Caco-2 (cell line): ENCODE data around the gene CPNE2. TPM values are rescaled to one million over a fixed set of nuclear protein-coding genes. Genes with fewer than 3 reads are reported as not detected.

Source experiments
- BruUV-seq: library from RNA; stranded (reverse); fragments of 400-500 nt; replicated peaks from 2 replicates; lab custom pipeline; 2021; lab: Mats Ljungman, UMichigan
- CTCF ChIA-PET: fragments of 300-600 bp; sonication (Branson Sonifier 250); formaldehyde crosslinking; loops from one replicate; lab custom pipeline; 2022; ENCODE audit warnings: antibody characterized with exemption; lab: Charles Lee
- POLR2A ChIA-PET: fragments of 300-600 bp; sonication (Branson Sonifier 250); formaldehyde crosslinking; loops from one replicate; lab custom pipeline; 2022; ENCODE audit warnings: antibody characterized with exemption; lab: Charles Lee
- DNase-seq, 2 experiments: peaks; one replicate each; pipeline versions ENCODE4 v3.0.0 to v3.0.0-alpha.2; 2020 to 2022
- H3K27me3 ChIP-seq: replicated peaks from 2 replicates; pipeline ENCODE4 v1.6.0; 2011; ENCODE audit warnings: low read length; ENCODE audit not compliant: control insufficient read depth, insufficient read depth
- H3K36me3 ChIP-seq: 2 replicates; pipeline ENCODE4 v1.5.1; 2011; ENCODE audit warnings: low read length; ENCODE audit not compliant: control insufficient read depth, insufficient read depth
- H3K4me1 ChIP-seq: fragments of 250-450 bp; sonication (Bioruptor Pico); 2 replicates; pipeline ENCODE4 v1.5.1; 2020; ENCODE audit warnings: mild to moderate bottlenecking
- H3K4me3 ChIP-seq: 2 replicates; pipeline ENCODE4 v1.5.1; 2011; ENCODE audit warnings: low read depth, mild to moderate bottlenecking, control low read depth, low read length
- H3K9me3 ChIP-seq: fragments of 250-450 bp; sonication (Bioruptor Pico); 2 replicates; pipeline ENCODE4 v1.5.1; 2020; ENCODE audit warnings: mild to moderate bottlenecking, moderate library complexity
- H3K27ac Mint-ChIP-seq: one replicate; pipeline ENCODE4 v1.8.0; 2022; ENCODE audit warnings: mixed read lengths; ENCODE audit not compliant: unreplicated experiment
- H3K27me3 Mint-ChIP-seq: one replicate; pipeline ENCODE4 v1.8.0; 2022; ENCODE audit warnings: mixed read lengths; ENCODE audit not compliant: insufficient read depth, unreplicated experiment
- H3K36me3 Mint-ChIP-seq: one replicate; pipeline ENCODE4 v1.8.0; 2022; ENCODE audit warnings: mild to moderate bottlenecking, mixed read lengths; ENCODE audit not compliant: insufficient read depth, unreplicated experiment
- H3K4me1 Mint-ChIP-seq: one replicate; pipeline ENCODE4 v1.8.0; 2022; ENCODE audit warnings: low read depth, mixed read lengths; ENCODE audit not compliant: unreplicated experiment
- H3K4me3 Mint-ChIP-seq: one replicate; pipeline ENCODE4 v1.8.0; 2022; ENCODE audit warnings: mild to moderate bottlenecking, moderate library complexity, mixed read lengths; ENCODE audit not compliant: unreplicated experiment
- H3K9me3 Mint-ChIP-seq: one replicate; pipeline ENCODE4 v1.8.0; 2022; ENCODE audit warnings: mixed read lengths; ENCODE audit not compliant: unreplicated experiment
- CTCF ChIP-seq, 2 experiments: fragments of 200-600 bp in 1 of 2; IDR thresholded peaks; 1 replicate in 1 of 2; 2 replicates in 1 of 2; pipeline versions ENCODE4 v1.5.1 to v1.8.0; 2011 to 2022; ENCODE audit warnings: antibody characterized with exemption in 1 of 2, control low read depth in 1 of 2, inconsistent platforms in 1 of 2, low read depth in 1 of 2, low read length in 1 of 2, mild to moderate bottlenecking in 1 of 2, moderate library complexity in 1 of 2; ENCODE audit not compliant: insufficient read depth in 1 of 2, severe bottlenecking in 1 of 2, unreplicated experiment in 1 of 2
- intact Hi-C: fragments of 100-400 bp; cut with micrococcal nuclease; formaldehyde crosslinking; loops from one replicate; pipeline ENCODE4 v1.10.0; 2022; ENCODE audit not compliant: unreplicated experiment
- total RNA-seq: library from RNA; stranded (reverse); gene quantifications from 2 replicates; pipeline ENCODE4 v1.2.3, GENCODE V29; 2022

Gene CPNE2
- total RNA-seq, 1 experiment from 2014 or later = 46.3 TPM

GRCh38 chr16:57127037-57127763, 34.8 kb downstream of the CPNE2 start:
- Histone ChIP-seq H3K4me3 (no peak overlapping the region), H3K36me3 (no peaks in the 10 kb centered on the region), H3K9me3 (no peaks in the 10 kb centered on the region), H3K4me1 (peaks cover 4% of the 10 kb centered on the region), H3K27me3 (no peaks in the 10 kb centered on the region)
- intact Hi-C loops = no loop called here
- Mint-ChIP-seq H3K9me3 (no peaks in the 10 kb centered on the region), H3K4me1 (no peaks in the 10 kb centered on the region), H3K27me3 (no peaks in the 10 kb centered on the region), H3K36me3 (peaks cover 16% of the 10 kb centered on the region), H3K4me3 (no peak overlapping the region), H3K27ac (no peak overlapping the region)
- no peak for DNase-seq
- no peak for TF ChIP-seq CTCF (IDR thresholded peaks at IDR 0.05; ENCODE audit: insufficient read depth in 1 of 2, low read depth in 1 of 2, low read length in 1 of 2, severe bottlenecking in 1 of 2, unreplicated experiment in 1 of 2)
- no TSS peak for BruUV-seq
- ChIA-PET POLR2A (interaction anchor here (0.7 kb wide), 1 partner anchor 732 kb away, joined by 3 read pairs; no protein-coding TSS in a partner anchor), CTCF (interaction anchor here (0.5 to 0.6 kb wide), 2 partner anchors 34 to 1482 kb away, joined by 3 read pairs; no protein-coding TSS in a partner anchor)

- H3K9me3 ChIP-seq = no peaks in the 10 kb centered on the region
- Mint-ChIP-seq H3K4me1 (no peaks in the 10 kb centered on the region), H3K27ac (no peak overlapping the region), H3K27me3 (no peaks in the 10 kb centered on the region), H3K9me3 (no peaks in the 10 kb centered on the region), H3K36me3 (peaks cover 16% of the 10 kb centered on the region), H3K4me3 (no peak overlapping the region)
- TF ChIP-seq CTCF (IDR thresholded peaks at IDR 0.05; ENCODE audit: insufficient read depth in 1 of 2, low read depth in 1 of 2, low read length in 1 of 2, severe bottlenecking in 1 of 2, unreplicated experiment in 1 of 2) = no peak
- CTCF ChIA-PET = no interaction called here
- no peaks in the 10 kb centered on the region for H3K36me3 ChIP-seq
- POLR2A ChIA-PET = no interaction called here
- no peak for DNase-seq
- no peaks in the 10 kb centered on the region for H3K27me3 ChIP-seq
- no peak overlapping the region for H3K4me3 ChIP-seq
- intact Hi-C loops = no loop called here
- BruUV-seq = no TSS peak
- peaks cover 9% of the 10 kb centered on the region for H3K4me1 ChIP-seq
Measured at GRCh38 chr16:57127836-57128235, 35.5 kb downstream of the CPNE2 start.

GRCh38 chr16:57128771-57129389, 36.5 kb downstream of the CPNE2 start:
- BruUV-seq = no TSS peak
- no peaks in the 10 kb centered on the region for H3K27me3 Mint-ChIP-seq
- intact Hi-C loops = no loop called here
- H3K4me3 ChIP-seq = no peak overlapping the region
- no peak for DNase-seq
- ChIA-PET POLR2A (no interaction called here), CTCF (no interaction called here)
- peaks cover 16% of the 10 kb centered on the region for H3K36me3 Mint-ChIP-seq
- H3K36me3 ChIP-seq = no peaks in the 10 kb centered on the region
- no peaks in the 10 kb centered on the region for H3K9me3 Mint-ChIP-seq
- H3K9me3 ChIP-seq = no peaks in the 10 kb centered on the region
- H3K4me1 ChIP-seq = peaks cover 9% of the 10 kb centered on the region
- H3K4me1 Mint-ChIP-seq = no peaks in the 10 kb centered on the region
- no peaks in the 10 kb centered on the region for H3K27me3 ChIP-seq
- H3K4me3 Mint-ChIP-seq = no peak overlapping the region
- no peak for TF ChIP-seq CTCF (IDR thresholded peaks at IDR 0.05; ENCODE audit: insufficient read depth in 1 of 2, low read depth in 1 of 2, low read length in 1 of 2, severe bottlenecking in 1 of 2, unreplicated experiment in 1 of 2)
- no peak overlapping the region for H3K27ac Mint-ChIP-seq
